GM21576 (cell line): Measurements from ENCODE around the gene VARS1.
"Not testable (repeated sequence)": the region's sequence is repeated elsewhere in the genome, so short reads cannot be mapped to it uniquely, and the experiment has no call there.

Experiments
- ATAC-seq: cut with Tn5 transposase; IDR thresholded peaks from one replicate; pipeline ENCODE4 v1.9.1; 2021; ENCODE audit warnings: mild to moderate bottlenecking, moderate library complexity; ENCODE audit not compliant: unreplicated experiment

Gene VARS1

DNA sequence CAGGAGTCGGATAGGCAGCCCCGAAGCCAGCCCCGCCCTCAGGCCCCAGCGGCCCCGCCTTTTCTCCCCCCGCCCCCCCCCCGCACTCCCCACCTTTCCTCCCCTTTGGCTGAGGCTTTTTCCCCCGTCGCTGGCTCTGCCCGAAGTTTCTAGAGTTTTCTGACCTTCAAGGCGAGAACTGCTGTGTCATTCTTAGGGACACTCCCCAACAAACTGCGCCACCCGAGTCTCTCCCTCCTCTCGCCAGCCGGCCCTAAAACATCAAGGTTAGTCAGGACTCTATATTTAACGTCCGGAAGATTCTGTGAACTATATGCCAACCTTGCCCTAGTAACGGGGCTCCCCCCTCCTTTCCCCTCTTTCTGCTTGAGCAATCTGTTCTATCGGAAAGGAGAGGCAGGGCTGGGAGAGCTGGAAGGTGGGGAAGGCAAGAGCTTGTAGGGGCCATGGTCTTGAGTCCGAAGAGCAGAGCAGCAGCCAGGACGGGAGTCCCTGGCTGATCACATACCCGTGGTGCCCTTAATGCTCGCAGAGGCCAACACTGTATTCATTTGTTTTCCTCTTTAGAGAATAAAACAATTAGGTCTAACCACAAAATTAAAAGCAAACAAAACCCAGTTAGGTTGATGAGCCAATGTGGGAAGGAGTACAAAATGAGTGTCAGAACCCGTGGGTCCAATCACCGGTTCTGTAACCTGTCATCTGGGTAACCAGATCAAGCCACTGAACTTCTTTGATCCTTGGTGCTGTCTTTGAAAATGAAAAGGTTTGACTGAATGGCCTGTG is 26.7 kb upstream of the VARS1 start:
- ATAC-seq: peak; percentile 40

DNA sequence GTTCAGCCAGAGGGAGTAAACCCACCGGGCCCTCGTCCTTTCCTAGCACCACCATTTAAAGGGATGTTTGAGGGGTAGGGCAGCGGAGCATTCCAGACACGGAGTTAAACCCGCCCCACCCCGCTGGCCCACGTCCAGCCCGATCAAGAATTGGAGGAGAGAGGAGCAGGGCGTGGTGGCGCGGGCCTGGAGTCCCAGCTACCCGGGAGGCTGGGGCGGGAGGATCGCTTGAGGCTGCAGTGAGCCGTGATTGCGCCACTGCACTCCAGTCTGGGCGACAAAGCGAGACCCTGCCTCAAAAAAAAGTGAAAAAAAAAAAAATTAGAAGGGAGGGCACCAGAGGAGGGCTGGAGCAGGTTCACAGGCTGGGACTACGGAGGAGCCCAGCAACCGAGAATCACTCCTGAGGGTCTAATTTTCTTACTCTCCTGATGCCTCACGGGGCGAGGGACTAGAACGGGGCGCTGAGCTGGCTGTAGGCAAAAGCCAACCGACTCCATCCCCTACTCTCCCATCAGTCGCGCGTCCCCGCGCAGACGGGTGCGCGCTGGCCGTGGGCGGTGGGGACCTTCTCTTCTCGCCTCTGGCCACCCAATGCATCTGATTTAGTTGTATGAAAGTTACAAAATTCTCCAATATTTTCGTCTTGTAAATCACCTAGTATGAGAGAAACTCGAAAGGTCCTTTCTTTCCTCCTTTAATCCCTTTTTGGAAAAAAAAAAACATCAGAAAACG is 25.9 kb upstream of the VARS1 start:
- no peak for ATAC-seq

DNA sequence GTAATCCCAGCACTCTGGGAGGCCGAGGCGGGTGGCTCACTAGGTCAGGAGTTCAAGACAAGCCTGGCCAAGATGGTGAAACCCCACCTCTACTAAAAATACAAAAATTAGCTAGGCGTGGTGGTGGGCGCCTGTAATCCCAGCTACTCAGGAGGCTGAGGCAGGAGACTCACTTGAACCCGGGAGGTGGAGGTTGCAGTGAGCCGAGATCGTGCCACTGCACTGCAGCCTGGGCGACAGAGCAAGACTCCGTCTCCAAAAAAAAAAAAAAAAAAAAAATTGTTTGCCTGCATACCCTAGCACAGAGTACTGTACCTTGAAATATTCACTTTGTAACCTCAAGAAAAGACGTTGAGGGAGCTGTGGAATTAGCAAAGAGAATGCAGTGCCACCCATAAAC is 24.8 kb upstream of the VARS1 start:
- not testable (repeated sequence) for ATAC-seq

DNA sequence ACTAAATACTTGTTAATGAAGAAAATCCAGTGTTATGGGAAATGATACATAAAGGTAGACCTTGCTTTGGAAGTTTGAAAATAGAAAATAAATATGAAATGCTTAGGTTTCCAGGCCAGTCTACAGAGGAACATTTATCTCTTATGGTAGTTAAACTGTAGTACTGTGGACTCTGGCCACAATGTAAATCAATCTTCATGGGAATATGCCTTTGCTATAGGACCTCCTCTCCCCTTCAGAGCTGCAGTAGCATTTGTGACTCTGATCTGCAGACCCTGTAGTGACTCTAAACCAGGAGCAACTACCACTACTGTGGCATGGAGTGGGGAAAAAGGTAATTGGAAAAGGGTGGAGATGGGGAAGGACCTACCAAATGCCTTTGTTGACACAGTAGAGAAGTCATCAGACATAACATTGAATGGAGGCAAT is 24.3 kb upstream of the VARS1 start:
- ATAC-seq: no peak

DNA sequence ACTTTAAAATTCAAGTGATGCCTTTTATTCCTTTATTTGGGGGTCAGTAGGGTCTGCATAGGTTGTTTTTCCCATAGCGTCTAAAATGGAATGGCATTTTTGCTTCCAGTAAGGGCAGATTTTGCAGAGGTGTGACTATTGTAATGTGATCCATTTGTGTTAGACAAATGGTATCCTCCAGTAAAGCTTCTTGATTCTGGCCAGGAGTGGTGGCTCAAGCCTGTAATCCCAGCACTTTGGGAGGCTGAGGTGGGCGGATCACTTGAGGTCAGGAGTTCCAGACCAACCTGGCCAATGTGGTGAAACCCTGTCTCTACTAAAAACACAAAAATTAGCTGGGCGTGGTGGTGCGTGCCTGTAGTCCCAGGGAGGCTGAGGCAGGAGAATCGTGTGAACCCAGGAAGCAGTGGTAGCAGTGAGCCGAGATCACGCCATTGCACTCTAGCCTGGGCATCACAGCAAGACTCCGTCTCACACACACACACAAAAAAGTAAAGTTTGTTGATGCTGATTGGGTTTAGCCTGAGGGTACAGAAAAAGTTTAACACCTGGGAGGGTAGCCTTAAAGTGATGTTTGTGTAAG is 22.5 kb upstream of the VARS1 start:
- not testable (repeated sequence) for ATAC-seq

DNA sequence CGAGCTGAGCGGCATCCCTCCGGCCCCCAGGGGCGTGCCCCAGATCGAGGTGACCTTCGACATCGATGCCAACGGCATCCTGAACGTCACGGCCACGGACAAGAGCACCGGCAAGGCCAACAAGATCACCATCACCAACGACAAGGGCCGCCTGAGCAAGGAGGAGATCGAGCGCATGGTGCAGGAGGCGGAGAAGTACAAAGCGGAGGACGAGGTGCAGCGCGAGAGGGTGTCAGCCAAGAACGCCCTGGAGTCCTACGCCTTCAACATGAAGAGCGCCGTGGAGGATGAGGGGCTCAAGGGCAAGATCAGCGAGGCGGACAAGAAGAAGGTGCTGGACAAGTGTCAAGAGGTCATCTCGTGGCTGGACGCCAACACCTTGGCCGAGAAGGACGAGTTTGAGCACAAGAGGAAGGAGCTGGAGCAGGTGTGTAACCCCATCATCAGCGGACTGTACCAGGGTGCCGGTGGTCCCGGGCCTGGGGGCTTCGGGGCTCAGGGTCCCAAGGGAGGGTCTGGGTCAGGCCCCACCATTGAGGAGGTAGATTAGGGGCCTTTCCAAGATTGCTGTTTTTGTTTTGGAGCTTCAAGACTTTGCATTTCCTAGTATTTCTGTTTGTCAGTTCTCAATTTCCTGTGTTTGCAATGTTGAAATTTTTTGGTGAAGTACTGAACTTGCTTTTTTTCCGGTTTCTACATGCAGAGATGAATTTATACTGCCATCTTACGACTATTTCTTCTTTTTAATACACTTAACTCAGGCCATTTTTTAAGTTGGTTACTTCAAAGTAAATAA is 21.8 kb upstream of the VARS1 start:
- ATAC-seq: not testable (repeated sequence)

DNA sequence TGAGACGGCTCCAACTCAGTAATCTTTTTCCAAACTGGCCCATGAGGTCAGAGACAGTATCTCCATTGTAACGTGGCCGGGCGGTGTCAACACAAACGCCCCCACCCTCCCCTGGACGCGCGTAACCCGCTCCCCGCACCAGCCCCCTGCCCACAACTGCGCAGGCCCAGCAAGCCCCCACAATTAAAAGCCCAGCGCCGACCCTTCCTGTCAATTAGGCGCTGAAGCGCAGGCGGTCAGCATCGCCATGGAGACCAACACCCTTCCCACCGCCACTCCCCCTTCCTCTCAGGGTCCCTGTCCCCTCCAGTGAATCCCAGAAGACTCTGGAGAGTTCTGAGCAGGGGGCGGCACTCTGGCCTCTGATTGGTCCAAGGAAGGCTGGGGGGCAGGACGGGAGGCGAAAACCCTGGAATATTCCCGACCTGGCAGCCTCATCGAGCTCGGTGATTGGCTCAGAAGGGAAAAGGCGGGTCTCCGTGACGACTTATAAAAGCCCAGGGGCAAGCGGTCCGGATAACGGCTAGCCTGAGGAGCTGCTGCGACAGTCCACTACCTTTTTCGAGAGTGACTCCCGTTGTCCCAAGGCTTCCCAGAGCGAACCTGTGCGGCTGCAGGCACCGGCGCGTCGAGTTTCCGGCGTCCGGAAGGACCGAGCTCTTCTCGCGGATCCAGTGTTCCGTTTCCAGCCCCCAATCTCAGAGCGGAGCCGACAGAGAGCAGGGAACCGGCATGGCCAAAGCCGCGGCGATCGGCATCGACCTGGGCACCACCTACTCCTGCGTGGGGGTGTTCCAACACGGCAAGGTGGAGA is 19.7 kb upstream of the VARS1 start, which contains the start of the genes HSPA1A and HSPA1L:
Gene HSPA1A, plus strand, starts transcription at position 519 of the 814 bp plus-strand sequence. Its CDS starts 214 bp downstream, at position 733.
Gene HSPA1L, minus strand, starts transcription at position 259 of the 814 bp plus-strand sequence. CDS start 3,311 bp downstream, outside the sequence.
- no peak for ATAC-seq

DNA sequence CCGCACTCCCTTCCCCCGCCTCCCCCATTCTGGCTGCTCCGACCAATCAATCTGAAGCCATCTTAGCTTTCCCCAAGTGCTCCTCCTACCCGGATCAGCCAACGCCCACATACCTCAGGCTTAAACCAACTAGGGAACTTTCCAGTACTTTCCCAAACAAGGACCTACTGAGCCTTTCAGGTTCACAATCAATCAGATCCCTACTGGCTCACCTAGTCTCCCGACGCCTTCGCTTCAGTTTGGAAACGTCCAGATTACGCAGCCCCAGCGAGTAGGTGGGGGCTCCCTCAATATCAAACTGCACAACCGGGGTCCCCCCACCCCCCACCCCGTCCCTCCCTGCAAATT is 19.1 kb upstream of the VARS1 start:
- ATAC-seq: no peak

DNA sequence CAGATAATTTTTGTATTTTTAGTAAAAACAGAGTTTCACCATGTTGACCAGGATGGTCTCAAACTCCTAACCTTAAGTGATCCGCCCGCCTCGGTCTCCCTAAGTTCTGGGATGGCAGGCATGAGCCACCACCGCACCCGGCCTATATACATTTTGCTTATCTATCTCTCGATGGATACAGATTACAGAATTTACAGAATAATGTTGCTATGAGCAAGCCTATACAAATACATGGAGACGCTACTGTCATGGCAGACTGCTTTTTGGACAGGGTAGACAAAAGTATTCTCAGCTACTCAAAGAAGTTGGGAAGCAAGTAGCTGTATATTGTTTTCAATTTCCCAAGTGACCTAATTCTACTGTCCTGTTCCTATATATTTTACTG is 17.9 kb upstream of the VARS1 start:
- ATAC-seq: no peak

DNA sequence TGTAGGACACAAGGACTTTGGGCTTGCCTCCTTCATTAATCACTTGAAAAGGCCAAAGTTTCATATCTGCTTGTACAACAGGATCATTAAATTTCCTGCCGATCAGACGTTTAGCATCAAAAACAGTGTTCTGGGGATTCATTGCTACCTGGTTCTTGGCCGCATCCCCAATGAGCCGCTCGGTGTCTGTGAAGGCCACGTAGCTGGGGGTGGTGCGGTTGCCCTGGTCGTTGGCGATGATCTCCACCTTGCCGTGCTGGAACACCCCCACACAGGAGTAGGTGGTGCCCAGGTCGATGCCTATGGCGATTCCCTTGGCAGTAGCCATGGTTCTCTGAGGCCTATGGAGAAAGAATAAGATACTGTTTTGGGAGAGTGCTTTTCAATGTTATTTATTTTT is 16.1 kb upstream of the VARS1 start:
- no peak for ATAC-seq

DNA sequence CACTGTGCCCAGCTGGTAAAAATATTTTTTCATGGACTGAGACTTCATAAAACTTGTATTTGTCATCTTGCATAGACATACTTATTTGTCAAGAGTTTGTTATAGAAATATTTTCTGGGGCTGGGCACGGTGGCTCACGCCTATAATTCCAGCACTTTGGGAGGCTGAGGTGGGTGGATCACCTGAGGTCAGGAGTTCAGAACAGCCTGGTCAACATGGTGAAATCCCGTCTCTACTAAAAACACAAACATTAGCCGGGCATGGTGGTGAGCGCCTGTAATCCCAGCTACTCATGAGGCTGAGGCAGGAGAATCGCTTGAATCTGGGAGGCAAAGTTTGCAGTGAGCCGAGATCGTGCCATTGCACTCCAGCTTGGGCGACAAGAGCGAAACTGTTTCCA is 13.0 kb upstream of the VARS1 start:
- not testable (repeated sequence) for ATAC-seq

DNA sequence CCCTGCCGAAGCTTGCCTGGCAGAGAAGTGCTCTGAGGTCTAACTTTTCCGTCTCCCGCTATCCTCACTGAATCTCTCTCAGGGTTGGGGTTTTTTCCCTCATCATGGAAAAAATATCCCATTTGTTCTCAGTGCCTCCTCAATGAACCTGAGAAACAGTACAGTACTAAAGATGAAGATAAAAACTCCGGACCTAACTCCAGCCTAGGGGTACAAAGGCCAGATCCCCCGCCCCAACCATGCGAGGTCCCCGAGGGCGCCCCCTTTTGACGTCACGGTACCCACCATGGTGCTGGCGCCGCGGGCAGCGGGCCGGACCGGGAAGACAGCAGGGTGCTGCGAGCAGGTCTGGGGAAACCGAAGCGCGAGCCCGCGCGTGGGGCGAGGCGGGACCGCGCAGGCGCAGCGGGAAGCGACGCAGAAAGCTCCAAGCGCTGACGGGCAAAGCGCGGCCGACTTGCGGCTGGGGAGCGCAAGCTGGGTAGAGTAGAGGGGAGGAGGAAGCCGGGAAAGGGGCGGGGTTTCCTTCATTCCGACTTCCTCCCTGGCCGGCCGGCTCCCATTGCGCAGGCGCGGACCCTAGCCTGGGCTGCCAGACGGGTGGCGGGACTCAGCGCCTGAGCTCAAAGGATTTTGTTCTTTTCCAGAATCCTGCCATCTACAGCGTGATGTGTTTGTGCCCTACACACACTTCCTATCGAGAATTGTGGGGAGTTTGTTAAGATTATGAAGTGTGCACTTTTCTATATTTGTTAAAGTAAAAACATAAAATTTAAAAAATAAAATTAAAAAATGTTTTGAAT is 11.1 kb upstream of the VARS1 start, which contains the start of gene LSM2:
Gene LSM2, minus strand, starts transcription at position 497 of the 803 bp plus-strand sequence. Its CDS starts 209 bp downstream, at position 288.
- ATAC-seq: peak; percentile 78

DNA sequence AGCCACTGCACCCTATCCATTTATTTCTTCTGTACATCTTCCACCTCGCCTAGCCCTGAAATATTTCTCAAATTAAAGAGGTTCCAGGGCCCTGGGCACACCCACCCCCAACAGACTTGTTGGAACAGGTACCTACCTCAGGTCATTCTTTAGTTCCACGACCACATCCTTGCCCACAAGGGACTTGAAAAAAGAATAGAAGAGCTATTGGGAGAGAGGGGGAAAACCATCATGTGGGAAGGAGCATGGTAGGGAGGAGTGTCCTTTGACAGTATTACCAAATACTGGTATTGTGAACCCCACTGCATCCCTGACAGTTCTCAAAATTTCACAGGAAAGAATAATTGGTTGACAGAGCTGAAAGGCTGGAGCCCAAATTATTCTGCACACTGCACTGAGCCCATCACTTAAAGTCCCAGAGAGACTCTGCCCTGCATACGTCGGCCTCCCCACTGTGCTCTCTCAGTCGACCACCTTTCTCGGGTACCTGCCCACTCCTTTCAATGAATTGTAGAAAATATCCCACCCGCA is 10.5 kb upstream of the VARS1 start:
- ATAC-seq: peak; percentile 7

DNA sequence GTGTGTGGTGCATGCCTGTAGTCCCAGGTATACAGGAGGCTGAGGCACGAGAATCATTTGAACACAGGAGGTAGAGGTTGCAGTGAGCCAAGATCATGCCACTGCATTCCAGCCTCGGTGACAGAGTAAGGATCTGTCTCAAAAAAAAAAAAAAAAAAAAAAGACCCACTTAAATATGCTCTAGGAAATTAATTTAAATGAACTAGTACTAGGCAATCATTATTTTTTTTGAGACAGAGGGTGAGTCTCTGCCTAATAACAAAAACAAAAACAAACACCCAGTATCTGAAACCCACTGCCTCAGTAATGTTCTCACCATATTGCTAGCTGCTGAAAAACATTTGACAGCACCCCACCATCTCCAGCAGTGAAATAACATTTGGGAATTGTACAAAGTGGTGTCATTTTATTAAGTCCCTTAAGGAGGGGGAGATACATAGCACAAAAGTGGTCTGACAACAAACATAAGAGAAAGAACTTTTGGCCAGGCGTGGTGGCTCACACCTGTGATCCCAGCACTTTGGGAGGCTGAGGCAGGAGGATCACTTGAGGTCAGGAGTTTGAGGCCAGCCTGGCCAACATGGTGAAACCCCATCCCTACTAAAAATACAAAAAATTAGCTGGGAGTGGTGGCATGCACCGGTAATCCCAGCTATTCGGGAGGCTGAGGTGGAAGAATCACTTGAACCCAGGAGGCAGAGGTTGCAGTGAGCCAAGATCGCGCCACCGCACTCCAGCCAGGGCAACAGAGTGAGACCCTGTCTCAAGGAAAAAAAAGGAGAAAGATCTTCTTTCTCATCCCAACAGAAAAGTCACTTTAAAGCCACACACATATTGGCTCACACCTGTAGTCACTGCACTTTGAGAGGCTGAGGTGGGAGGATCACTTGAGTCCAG is 5.7 kb upstream of the VARS1 start:
- not testable (repeated sequence) for ATAC-seq

DNA sequence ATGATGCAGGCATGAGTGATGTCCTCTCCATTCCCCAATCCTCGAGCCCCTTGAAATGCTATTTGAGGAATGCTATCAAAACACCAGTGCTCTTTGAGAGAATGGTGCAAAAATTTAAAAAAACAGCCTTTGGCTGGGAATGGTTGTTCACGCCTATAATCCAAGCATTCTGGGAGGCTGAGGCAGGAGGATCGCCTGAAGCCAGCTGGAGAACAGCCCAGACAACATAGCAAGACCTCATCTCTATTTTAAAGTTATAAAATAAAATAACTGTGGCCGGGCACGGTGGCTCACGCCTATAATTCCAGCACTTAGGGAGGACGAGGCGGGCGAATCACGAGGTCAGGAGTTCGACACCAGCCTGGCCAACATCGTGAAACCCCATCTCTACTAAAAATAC is 4.2 kb upstream of the VARS1 start:
- ATAC-seq: no peak

DNA sequence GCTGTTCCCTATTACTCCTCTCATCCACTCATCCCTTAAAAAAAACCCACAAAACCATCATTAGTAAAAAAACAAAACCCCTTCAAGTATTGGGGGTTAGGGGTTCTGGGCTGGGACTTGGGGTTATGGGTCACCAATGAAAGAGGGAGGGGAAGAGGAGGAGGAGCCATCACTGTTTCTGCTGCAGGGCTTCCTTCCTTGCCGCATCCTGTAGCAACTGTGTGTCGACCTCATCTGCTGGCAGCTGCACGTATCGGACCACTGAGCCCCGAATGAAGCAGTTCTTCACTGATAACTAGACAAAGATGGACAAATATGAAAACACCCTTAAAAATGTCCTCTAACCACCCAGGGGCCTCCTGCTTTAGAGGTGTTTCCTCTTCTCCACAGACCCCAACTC is 2.0 kb upstream of the VARS1 start:
- no peak for ATAC-seq

DNA sequence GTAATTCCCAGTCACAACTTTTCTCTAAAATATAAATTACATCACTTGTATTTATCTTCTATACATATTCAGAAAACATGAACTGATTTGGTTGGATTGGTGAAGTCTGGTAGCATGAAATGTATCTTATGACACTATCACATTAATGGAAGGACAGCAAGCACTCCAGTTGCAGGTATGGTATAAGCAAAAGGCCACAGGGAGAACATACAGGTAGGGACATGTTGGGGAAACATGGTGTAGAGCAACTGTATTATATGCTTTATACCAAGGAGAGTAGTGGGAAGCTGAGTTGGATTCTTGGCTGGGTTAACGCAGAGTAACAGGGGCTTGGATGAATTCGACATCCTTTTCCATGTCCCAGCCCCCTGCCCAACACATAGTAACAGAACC is 1.4 kb upstream of the VARS1 start:
- ATAC-seq: no peak
